OCI-LY3 (cell line): ENCODE results near the gene CCDC92.

ENCODE experiments used
- H2AFZ ChIP-seq: fragments of 200-600, 300-600 bp; shearing (Covaris generic); 2 replicates; pipeline ENCODE4 v1.6.0; 2014; ENCODE audit warnings: antibody characterized with exemption, low read depth, low read length
- H3K27ac ChIP-seq: fragments of 200-600, 300-600 bp; sonication (generic); 2 replicates; pipeline ENCODE4 v1.5.1; 2014; ENCODE audit warnings: mild to moderate bottlenecking, low read length, moderate library complexity, mixed read lengths
- H3K27me3 ChIP-seq: fragments of 200-600, 300-600 bp; sonication (generic); 2 replicates; pipeline ENCODE4 v1.6.1; 2014; ENCODE audit warnings: low read depth, low read length, mixed read lengths
- H3K36me3 ChIP-seq: fragments of 200-600, 300-600 bp; sonication (generic); replicated peaks from 2 replicates; pipeline ENCODE3; 2014; ENCODE audit warnings: low read depth, low read length, mixed read lengths
- H3K4me1 ChIP-seq: fragments of 300-600, 200-600 bp; sonication (generic); 2 replicates; pipeline ENCODE4 v1.6.1; 2014; ENCODE audit warnings: low read length, mixed read lengths
- H3K4me2 ChIP-seq: fragments of 200-600, 300-600 bp; sonication (generic); 2 replicates; pipeline ENCODE4 v1.6.1; 2014; ENCODE audit warnings: low read length, mixed read lengths
- H3K4me3 ChIP-seq: fragments of 300-600, 200-600 bp; sonication (generic); 2 replicates; pipeline ENCODE4 v1.5.1; 2014; ENCODE audit warnings: antibody characterized with exemption, mild to moderate bottlenecking, low read length, moderate library complexity
- H3K79me2 ChIP-seq: fragments of 300-600, 200-600 bp; shearing (Covaris generic); 2 replicates; pipeline ENCODE4 v1.6.1; 2014; ENCODE audit warnings: mild to moderate bottlenecking, low read length, mixed read lengths
- H3K9ac ChIP-seq: fragments of 300-600, 200-600 bp; shearing (Covaris generic); 2 replicates; pipeline ENCODE4 v1.6.0; 2014; ENCODE audit warnings: mild to moderate bottlenecking, low read length, moderate library complexity
- H3K9me3 ChIP-seq: fragments of 200-600, 300-600 bp; shearing (Covaris generic); 2 replicates; pipeline ENCODE4 v1.6.1; 2014; ENCODE audit warnings: low read length, mixed read lengths; ENCODE audit not compliant: insufficient read depth
- H4K20me1 ChIP-seq: fragments of 200-600, 300-600 bp; sonication (generic); 2 replicates; pipeline ENCODE4 v1.6.1; 2016; ENCODE audit warnings: low read length, mixed read lengths; ENCODE audit not compliant: insufficient read depth
- EZH2phosphoT487 ChIP-seq: fragments of 200-600 bp; shearing (Covaris generic); IDR thresholded peaks from 2 replicates; pipeline ENCODE4 v1.6.1; 2018; ENCODE audit warnings: antibody characterized with exemption, mixed run types, low read depth
- TF ChIP-seq, protein P1 (sequence below): fragments of 200-600, 300-600 bp; sonication (generic); IDR thresholded peaks from 2 replicates; pipeline ENCODE4 v1.5.1; 2014; ENCODE audit warnings: antibody characterized with exemption, low read length, low read depth

The CCDC92 gene

DNA sequence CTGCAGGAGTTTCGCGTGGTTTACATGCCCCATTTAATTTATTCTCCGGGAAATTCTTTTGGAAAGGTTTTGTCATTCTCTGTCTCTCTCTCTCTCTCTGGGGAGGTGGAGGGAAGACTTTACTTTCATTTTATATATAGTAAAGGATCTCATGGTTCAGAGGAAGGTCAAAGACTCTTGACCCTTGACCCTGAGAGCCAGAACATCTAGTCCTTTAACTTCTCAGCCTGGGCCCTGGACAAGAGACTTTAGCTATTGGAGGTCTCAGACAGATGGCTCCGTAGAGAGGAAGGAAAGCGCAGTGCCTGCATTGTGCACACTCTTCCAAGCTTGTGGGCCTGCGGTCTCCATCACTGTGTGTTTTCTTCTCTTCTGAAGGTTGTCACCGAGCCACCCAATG lies 43.7 kb downstream of the CCDC92 start:
- Histone ChIP-seq H3K4me1 (no peaks in the 10 kb centered on the region), H3K27me3 (peaks cover 25% of the 10 kb centered on the region), H4K20me1 (no peaks in the 10 kb centered on the region), H3K27ac (no peak overlapping the region), H3K36me3 (no peaks in the 10 kb centered on the region), H3K79me2 (no peaks in the 10 kb centered on the region), H2AFZ (no peak overlapping the region), H3K9me3 (no peaks in the 10 kb centered on the region), H3K9ac (no peak overlapping the region), H3K4me3 (no peak overlapping the region), H3K4me2 (no peak overlapping the region)
- TF ChIP-seq, protein P1, sequence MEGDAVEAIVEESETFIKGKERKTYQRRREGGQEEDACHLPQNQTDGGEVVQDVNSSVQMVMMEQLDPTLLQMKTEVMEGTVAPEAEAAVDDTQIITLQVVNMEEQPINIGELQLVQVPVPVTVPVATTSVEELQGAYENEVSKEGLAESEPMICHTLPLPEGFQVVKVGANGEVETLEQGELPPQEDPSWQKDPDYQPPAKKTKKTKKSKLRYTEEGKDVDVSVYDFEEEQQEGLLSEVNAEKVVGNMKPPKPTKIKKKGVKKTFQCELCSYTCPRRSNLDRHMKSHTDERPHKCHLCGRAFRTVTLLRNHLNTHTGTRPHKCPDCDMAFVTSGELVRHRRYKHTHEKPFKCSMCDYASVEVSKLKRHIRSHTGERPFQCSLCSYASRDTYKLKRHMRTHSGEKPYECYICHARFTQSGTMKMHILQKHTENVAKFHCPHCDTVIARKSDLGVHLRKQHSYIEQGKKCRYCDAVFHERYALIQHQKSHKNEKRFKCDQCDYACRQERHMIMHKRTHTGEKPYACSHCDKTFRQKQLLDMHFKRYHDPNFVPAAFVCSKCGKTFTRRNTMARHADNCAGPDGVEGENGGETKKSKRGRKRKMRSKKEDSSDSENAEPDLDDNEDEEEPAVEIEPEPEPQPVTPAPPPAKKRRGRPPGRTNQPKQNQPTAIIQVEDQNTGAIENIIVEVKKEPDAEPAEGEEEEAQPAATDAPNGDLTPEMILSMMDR = no peak
- no peak for TF ChIP-seq EZH2phosphoT487

DNA sequence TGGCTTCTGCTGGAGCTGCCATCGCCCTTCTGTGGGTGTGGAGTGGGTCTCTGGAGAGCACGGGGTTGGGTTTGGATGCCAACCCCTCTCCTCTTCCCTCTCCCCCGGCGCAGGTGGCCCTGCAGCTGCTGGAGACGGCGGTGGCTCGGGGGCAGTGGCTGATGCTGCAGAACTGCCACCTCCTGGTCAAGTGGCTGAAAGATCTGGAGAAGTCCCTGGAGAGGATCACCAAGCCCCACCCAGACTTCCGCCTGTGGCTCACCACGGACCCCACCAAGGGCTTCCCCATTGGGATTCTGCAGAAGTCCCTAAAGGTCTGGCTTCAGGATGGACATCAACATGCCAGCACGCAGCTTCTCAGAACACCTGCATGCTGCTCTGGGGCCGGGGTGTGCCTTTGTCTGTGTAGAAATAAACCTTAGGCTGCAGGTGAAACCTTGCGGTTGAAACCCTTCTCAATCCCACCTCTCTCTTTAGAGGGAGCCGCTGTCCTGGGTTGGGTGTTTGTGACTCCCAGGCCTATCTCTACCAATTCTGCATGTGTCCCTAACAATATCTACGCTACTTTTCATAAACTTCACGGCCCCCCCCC lies 44.3 kb downstream of the CCDC92 start:
- H3K4me2 ChIP-seq = no peak overlapping the region
- H3K27me3 ChIP-seq = peaks cover 28% of the 10 kb centered on the region
- H3K4me3 ChIP-seq = no peak overlapping the region
- H3K9me3 ChIP-seq = no peaks in the 10 kb centered on the region
- no peak overlapping the region for H3K9ac ChIP-seq
- H2AFZ ChIP-seq = no peak overlapping the region
- no peaks in the 10 kb centered on the region for H3K79me2 ChIP-seq
- H3K4me1 ChIP-seq = no peaks in the 10 kb centered on the region
- H3K27ac ChIP-seq = no peak overlapping the region
- H4K20me1 ChIP-seq = no peaks in the 10 kb centered on the region
- no peak for TF ChIP-seq EZH2phosphoT487
- TF ChIP-seq, protein P1 = peak; percentile 11; the same call in 1 of the 2 replicates
- no peaks in the 10 kb centered on the region for H3K36me3 ChIP-seq

DNA sequence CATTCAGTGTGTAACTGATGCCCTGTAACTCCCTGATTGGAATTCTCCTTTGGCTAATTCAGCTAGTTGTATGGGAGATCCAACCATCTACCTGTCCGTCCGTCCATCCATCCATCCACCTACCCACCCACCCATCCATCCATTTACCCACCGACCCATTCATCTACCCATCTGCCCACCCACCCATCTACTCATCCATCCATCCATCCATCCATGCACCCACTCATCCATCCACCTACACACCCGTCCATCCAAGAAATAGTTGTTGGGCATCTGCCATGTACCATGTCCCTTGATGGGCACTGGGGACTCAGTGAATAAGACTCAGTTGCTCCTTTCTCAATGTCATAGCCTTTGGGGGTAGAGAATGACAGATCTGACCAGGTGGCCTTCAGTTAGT lies 48.1 kb downstream of the CCDC92 start:
- Histone ChIP-seq H3K4me1 (no peaks in the 10 kb centered on the region), H3K79me2 (no peaks in the 10 kb centered on the region), H3K9ac (no peak overlapping the region), H3K27ac (no peak overlapping the region), H3K4me2 (no peak overlapping the region), H4K20me1 (no peaks in the 10 kb centered on the region), H3K9me3 (no peaks in the 10 kb centered on the region), H3K27me3 (peaks cover 37% of the 10 kb centered on the region), H3K36me3 (no peaks in the 10 kb centered on the region), H3K4me3 (no peak overlapping the region), H2AFZ (no peak overlapping the region)
- TF ChIP-seq EZH2phosphoT487 = no peak
- TF ChIP-seq, protein P1 = no peak

DNA sequence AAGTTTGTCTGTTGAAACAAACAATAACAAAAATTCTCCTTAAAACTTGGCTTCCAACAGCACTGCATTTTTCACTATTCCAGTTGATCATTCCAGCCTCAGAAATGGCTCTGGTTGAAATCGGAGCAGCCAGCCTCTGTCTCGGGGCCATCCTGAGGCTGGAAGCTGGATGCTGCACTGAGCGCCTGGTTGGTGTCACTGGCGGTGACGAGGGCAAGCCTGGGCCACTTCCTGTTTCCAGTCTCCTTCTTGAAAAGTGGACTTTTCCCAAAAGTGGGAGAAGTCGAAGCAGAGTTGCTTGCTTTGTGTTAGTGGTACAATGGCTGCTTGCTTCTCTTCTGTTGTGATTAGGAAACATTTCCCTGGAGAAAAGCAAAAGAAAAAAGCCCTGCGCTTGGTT lies 48.7 kb downstream of the CCDC92 start:
- TF ChIP-seq EZH2phosphoT487 = no peak
- TF ChIP-seq, protein P1 = no peak
- no peaks in the 10 kb centered on the region for H3K9me3 ChIP-seq

More for the DNA sequence above, 48.7 kb downstream of the CCDC92 start:
- H3K4me2 ChIP-seq = no peak overlapping the region
- no peaks in the 10 kb centered on the region for H3K4me1 ChIP-seq
- H2AFZ ChIP-seq = no peak overlapping the region
- peaks cover 37% of the 10 kb centered on the region for H3K27me3 ChIP-seq
- no peak overlapping the region for H3K4me3 ChIP-seq
- H4K20me1 ChIP-seq = no peaks in the 10 kb centered on the region
- no peaks in the 10 kb centered on the region for H3K36me3 ChIP-seq
- H3K79me2 ChIP-seq = no peaks in the 10 kb centered on the region
- no peak overlapping the region for H3K27ac ChIP-seq
- no peak overlapping the region for H3K9ac ChIP-seq
